ENCODE measurements around the gene XPNPEP1.

The XPNPEP1 gene

GRCh38 chr10:109861081-109861480 is 62.2 kb downstream of the XPNPEP1 start:
- TF ChIP-seq RAD21 (IDR thresholded peaks at IDR 0.05; ENCODE audit: low read depth) (no peak), ZBTB7A (IDR thresholded peaks at IDR 0.05; ENCODE audit: low read depth) (no peak), MAX (IDR thresholded peaks at IDR 0.05) (no peak), CREB1 (IDR thresholded peaks at IDR 0.05; ENCODE audit: low read depth) (no peak)

GRCh38 chr10:109859221-109859620 is 64.1 kb downstream of the XPNPEP1 start:
- TF ChIP-seq MAX (IDR thresholded peaks at IDR 0.05) (no peak), EP300 (IDR thresholded peaks at IDR 0.05; ENCODE audit: borderline replicate concordance) (no peak), CEBPB (IDR thresholded peaks at IDR 0.05) (no peak), REST (IDR thresholded peaks at IDR 0.05; ENCODE audit: low read depth) (no peak), EGR1 (IDR thresholded peaks at IDR 0.05) (no peak), FOXM1 (IDR thresholded peaks at IDR 0.05; ENCODE audit: borderline replicate concordance, low read depth) (no peak), CREB1 (IDR thresholded peaks at IDR 0.05; ENCODE audit: low read depth) (no peak), NFIC (IDR thresholded peaks at IDR 0.05) (no peak), USF1 (IDR thresholded peaks at IDR 0.05) (no peak), TCF12 (IDR thresholded peaks at IDR 0.05; ENCODE audit: low read depth) (no peak), ZBTB7A (IDR thresholded peaks at IDR 0.05; ENCODE audit: low read depth) (no peak), TAF1 (IDR thresholded peaks at IDR 0.05; ENCODE audit: low read depth) (no peak), YY1 (IDR thresholded peaks at IDR 0.05; ENCODE audit: low read depth) (no peak), TEAD4 (IDR thresholded peaks at IDR 0.05) (no peak), RAD21 (IDR thresholded peaks at IDR 0.05; ENCODE audit: low read depth) (no peak)

GRCh38 chr10:109855746-109856145 is 67.6 kb downstream of the XPNPEP1 start:
- TF ChIP-seq TCF12 (IDR thresholded peaks at IDR 0.05; ENCODE audit: low read depth) = no peak
- no peak for TF ChIP-seq RAD21 (IDR thresholded peaks at IDR 0.05; ENCODE audit: low read depth)
- TF ChIP-seq CEBPB (IDR thresholded peaks at IDR 0.05) = no peak
- TF ChIP-seq YY1 (IDR thresholded peaks at IDR 0.05; ENCODE audit: low read depth) = no peak
- TF ChIP-seq REST (IDR thresholded peaks at IDR 0.05; ENCODE audit: low read depth) = no peak
- no peak for TF ChIP-seq ZBTB7A (IDR thresholded peaks at IDR 0.05; ENCODE audit: low read depth)
- no peak for TF ChIP-seq EP300 (IDR thresholded peaks at IDR 0.05; ENCODE audit: borderline replicate concordance)
- TF ChIP-seq NFIC (IDR thresholded peaks at IDR 0.05) = no peak
- TF ChIP-seq FOXM1 (IDR thresholded peaks at IDR 0.05; ENCODE audit: borderline replicate concordance, low read depth) = no peak
- no peak for TF ChIP-seq USF1 (IDR thresholded peaks at IDR 0.05)

GRCh38 chr10:109853921-109854320 is 69.4 kb downstream of the XPNPEP1 start:
- TF ChIP-seq FOXM1 (IDR thresholded peaks at IDR 0.05; ENCODE audit: borderline replicate concordance, low read depth) (no peak), MAX (IDR thresholded peaks at IDR 0.05) (no peak), TAF1 (IDR thresholded peaks at IDR 0.05; ENCODE audit: low read depth) (no peak), REST (IDR thresholded peaks at IDR 0.05; ENCODE audit: low read depth) (no peak), RAD21 (IDR thresholded peaks at IDR 0.05; ENCODE audit: low read depth) (no peak), TEAD4 (IDR thresholded peaks at IDR 0.05) (no peak), YY1 (IDR thresholded peaks at IDR 0.05; ENCODE audit: low read depth) (no peak), TCF12 (IDR thresholded peaks at IDR 0.05; ENCODE audit: low read depth) (no peak), CREB1 (IDR thresholded peaks at IDR 0.05; ENCODE audit: low read depth) (no peak), CEBPB (IDR thresholded peaks at IDR 0.05) (no peak), EP300 (IDR thresholded peaks at IDR 0.05; ENCODE audit: borderline replicate concordance) (no peak), NFIC (IDR thresholded peaks at IDR 0.05) (no peak), ZBTB7A (IDR thresholded peaks at IDR 0.05; ENCODE audit: low read depth) (no peak), USF1 (IDR thresholded peaks at IDR 0.05) (no peak), EGR1 (IDR thresholded peaks at IDR 0.05) (no peak)

Data from Ishikawa (cell line).